GM18868 (cell line): Measurements from ENCODE around the gene CCSER2.

Experiments used
- ATAC-seq: cut with Tn5 transposase; IDR thresholded peaks from one replicate; pipeline ENCODE4 v1.9.1; 2021; ENCODE audit warnings: mild to moderate bottlenecking, moderate library complexity; ENCODE audit not compliant: unreplicated experiment

CCSER2 gene

DNA sequence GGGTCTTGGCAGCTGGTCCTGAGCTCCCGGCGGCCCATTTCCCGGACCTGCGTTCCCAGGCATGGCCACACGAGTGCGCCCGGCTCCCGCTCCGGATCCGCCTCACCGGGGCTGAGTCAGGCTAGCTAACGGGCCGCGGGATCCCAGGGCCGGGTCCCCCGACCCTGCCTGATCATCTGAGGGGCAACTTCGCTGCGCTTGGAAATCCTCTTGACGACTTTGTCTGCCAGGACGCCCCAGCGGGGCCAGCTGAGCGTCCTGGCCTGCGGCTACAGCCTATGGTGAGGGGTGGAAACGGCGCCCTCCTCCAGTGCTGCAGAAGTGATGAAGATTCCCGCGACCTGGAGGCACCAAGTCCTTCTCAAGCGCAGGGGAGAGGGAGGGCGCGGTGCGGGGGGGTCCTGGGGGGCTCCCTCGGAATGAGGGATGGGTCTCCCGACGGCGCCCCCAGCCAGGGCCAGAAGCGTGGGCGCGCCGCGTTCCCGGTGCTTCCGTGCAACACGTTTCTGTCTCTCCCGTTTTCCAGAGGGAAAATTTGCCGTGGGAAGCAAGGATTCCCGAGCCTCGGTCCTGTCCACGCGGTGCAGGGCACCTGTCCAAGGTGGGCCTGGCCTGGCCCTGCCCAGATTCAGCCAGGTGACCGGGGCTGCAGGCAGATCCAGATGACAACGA is 212.4 kb downstream of the CCSER2 start:
- peak; percentile 87 for ATAC-seq

DNA sequence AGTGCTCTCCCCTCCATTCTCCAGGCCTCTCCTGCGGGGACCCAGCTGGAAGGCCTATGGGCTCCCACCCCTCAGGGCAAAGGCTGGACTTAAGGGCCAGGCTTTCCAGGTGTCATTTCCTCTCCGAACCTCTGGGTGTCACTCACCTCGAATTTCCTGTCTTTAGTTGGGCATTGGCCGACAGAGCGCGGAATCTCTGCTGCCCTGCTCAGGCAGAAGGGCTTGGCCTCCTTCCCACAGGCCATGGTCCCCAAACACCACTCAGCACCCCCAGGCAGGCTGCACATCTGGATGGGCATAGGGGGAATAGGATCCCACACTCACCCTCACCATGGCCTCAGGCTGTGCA is 212.9 kb downstream of the CCSER2 start:
- no peak for ATAC-seq

DNA sequence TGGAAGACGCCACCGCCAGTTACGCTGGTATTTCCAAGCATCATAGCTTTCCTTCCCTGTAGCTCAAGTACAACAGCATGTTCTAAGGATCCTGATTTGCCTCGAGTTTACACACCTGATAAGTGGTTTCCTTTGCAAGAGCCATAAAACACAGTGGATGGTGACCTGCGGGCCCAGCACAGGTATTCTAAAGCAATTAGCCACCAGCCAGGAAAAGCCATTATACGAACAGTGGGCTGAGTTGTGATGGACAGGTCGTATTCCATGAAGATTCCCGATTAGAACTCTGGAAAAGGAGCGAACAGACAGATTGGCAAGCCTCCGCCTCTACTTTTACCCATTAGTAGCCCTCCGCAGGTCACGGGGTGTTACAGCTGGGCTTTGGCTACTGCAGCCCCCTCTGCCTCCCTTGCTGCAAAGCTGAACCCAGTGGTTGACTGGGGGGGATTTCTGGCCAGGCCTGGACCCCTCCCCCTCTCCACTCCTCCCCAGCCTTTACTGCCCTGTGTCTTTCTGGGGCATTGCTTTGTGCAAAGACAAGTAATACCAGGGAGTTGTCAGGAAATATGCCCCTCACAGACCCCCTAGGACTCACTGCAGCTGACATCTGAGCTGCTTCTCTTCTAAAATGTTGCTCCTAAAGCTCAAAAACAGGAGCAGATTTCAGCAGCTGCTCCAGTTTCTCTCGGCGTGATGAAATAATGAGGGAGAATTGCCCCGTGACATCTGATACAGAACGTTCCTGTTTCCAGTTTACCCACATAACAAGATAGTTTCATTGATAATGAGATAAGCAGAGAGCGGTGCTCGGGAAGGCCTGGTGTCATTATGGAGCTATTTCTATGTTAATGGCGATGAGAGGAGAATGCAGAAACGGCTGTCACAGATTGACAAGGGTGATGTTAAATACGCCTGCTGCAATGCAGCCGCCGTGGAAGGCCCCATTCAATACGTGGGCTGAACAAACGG is 214.4 kb downstream of the CCSER2 start:
- no peak for ATAC-seq

DNA sequence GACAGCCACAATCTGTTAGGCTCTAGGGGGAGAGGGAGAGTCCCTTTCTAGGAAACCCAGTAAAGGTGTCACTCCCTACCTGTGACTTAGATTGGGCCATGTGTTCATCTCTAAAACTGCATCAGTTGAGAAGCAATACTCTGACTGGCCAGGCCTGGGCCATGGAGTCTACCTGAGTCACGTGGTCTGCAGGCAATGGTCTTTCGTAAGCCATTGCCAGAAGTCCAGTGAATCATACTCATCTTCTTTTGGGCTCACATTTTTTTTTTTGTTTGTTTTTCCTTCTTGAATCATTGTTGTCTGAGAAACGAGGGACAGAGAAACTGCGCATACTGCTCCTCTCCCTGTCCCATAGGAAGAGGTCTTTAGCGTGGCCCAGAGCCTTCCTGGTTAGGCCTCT is 215.6 kb downstream of the CCSER2 start:
- no peak for ATAC-seq

DNA sequence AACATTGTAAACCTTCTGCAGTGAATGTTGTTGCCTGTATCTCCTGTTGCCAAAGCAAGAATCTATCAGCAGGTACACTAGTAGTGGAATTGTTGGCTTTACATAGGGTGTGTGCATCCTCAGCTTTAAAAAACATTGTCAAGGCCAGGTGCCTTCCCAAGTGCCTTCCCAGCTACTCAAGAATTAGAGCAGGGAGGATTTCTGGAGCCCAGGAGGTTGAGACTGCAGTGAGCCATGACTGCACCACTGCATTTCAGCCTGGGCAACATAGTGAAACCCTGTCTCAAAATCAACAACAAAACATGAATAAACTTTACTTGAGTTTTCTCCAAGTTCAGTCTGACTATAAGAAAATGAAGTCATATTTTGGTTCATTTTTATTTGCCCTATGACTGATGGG is 217.3 kb downstream of the CCSER2 start:
- ATAC-seq = no peak

DNA sequence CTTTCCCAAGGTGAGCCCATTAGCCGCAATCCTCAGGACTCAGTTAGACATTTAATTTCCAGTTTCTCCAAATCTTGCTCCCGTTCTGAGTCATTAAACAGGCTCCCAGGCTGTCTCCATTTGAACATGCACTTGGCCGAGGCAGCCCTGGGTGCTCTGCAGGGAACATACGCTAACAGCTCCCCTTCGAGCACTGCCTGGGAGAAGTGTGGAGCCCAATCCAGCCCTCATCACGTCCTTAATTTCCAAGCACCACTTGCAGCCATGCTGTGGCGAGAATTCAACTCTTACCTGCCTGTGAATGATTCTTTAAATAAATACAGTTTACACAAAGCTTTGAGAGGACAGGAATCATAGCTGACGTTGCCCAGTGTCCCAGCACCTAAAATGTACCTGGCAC is 218.2 kb downstream of the CCSER2 start:
- ATAC-seq = no peak

DNA sequence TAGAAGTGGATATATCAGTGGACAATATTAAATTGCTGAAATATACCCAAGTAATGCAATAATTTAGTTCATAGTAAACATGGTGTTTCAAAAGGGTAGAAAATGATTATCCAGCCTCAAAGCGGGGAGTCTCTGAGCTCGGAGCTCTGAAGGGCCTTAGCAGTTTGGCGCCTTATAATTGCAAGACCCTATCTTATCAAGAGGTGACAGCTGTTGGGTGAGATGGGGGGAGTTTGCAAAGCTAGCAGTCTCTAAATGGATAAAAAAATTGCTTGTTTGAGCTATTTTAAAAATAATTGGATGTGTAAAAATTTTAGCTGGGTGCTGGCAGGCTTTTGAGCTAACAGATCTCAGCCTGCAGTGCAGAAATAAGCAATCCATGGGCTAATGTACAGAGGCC is 219.2 kb downstream of the CCSER2 start:
- no peak for ATAC-seq

DNA sequence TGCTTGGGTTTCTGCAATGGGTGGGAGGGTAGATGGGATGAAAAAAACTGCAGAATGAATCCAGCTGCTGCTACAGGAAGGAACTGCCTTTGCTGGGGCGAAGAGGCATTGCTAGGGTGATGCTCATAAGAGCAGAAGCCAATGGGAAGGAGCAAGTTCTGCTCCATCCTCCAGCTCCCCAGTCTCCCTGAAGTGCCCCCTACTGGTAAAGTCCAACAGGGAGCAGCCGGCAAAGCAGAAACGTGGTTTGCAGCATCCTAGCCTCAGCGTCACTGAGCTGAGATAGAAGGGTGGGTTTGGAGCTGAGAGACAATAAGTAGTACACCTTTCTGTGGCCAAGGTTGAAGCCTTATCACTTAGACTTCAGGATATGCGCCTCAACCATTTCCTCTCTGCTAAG is 220.5 kb downstream of the CCSER2 start:
- no peak for ATAC-seq

DNA sequence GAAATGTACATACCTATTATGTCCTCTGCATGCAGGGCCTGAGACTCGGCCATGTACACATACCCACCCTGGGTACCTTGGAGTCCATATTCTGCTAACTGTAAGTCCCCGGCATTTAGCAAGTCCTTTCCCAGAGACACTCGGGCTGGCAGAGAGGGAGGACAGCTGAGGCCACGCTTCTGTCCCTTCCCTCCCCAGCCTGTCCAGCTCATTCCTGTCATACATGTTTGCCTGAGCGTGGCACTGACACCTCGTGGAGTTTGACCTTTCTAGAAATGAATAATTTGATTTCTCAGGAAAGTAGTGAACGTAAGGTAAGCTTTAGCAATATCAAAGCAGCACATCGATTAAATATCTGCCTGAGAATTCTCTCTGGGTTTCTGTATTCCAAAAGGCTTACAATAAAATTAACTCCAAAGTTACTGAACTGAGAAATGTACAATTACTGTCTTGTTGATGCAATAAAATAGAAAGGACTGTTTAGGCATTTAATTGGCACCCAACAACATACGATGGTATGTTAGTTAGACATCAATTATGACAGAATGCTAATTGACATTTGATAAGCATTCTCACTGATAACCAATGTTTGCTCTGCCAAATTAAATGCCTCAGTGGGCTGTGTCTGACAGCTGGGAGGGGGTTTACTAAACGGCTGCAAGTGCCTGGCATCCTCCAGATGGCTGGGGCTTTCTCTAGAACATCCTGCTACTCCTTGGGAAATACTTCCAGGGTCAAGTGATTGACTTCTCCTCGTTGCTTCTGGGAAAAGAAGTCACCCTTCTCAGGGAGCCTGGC is 221.2 kb downstream of the CCSER2 start:
- ATAC-seq = no peak

DNA sequence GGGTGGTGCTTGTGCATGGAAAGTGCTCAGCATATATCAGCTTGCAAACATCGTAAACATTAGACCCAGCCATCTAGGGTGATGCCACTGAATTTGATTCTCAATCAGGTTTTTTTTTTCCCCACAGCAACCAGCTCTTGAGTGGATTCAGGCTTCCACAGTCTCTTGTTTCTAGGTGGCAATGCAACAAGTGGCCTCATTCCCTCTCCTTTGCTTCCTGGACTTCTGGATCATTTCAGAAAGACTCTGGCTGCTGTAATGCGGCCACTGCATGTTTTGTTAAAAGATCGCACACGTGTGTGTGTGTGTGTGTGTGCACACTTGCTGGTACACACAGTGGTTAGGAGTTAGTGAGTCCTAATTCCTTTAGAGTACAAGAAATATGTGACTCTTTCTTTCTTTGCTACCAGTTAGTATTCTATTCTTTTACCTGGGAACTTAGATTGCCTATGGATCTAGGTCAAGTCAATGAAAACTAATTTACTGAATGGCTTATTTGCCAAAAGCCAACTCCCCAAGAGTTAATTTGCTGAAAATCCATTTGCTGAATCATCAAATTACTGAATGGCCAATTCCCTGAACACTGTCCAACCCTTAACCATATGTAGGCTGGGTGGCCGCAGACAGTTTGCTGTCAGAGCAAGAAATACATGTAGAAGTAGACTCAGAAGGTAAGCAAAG is 222.5 kb downstream of the CCSER2 start:
- no peak for ATAC-seq

DNA sequence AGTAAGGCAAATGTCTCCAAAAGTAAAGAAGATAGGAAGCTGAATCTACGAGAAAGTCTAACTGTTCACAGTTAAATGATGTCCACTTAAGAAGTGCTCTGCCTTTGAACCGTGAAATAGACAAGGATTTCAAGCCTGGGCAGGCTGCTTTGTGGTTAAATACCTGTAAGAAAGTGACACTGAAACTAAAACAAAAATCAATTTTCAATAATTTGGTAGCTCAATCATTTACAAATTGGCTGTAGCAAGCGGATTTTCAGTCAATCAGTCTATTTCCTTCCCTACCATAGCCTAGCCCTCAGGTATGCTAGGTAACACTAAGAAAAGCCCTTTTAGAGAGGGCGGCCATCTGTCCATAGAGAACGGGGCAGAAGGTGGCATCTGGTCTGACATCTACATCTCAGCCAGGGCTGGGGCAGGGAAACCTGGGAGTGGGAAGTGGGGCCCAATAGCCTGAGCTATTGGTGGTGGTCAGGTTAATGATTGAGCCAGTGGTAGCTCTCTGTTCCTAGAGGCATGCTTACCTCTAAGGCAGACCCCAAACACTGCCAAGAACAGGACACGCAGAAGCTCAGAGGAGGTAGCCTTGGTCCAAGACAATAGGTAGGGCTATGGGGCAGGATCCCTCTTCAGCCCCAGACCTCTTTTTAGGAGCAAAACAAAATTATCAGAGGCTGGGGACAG is 223.2 kb downstream of the CCSER2 start:
- ATAC-seq = no peak

DNA sequence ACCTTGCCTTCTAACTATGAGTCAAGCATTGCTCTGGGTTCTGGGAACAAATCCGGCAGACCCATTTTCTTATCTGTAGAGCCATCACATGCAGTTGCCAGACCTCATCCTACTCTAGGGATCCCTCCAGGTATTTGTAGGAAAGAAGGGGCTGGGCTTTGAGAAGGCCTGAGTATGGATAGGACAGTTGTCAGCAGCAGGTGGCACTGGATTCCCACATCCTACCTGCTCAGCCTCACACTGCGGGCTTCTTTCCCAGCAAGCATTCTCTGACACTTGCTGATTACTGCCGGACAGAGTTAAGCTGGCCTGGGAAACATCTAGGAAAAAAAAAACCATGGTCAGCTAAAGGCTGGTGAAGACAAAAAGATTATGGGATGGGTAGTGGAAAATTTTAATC is 224.1 kb downstream of the CCSER2 start:
- no peak for ATAC-seq

DNA sequence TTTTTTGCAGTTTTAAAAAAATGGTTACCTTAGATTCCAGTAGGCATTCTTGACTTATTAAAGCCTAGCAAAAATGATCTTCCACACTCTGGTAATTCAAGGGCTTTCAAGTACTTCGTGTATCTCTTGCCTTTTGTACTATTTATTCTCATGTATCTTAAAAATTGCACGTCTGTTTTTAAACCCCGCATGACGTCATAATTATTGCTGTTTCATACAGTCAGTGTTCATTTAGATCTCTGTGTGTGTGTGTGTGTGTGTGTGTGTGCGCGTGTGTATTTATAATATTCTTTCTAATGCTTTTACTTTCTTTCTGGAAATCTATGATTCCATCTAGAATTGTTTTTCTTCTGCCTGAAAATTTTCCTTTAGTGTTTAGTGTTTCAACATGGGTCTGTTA is 234.2 kb downstream of the CCSER2 start:
- ATAC-seq = no peak

DNA sequence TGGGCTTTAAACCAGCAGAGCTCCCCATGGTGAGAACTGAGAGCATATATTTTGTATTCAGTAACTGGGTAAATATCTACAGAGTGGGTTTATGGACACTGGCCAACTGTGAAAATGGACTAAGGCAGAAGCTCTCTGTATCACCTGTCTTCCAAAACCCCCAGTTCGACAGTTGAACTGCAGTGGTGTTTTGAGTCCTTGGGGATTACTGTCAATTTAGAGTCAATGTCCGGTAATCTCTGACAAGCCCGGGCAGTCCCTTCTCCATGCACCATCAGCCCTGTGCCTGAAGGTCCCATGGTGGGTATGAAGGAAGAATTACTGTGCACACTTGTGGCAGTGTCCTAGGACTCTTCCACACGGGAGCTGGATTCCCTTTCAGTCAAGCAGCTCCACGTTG is 235.0 kb downstream of the CCSER2 start:
- peak; percentile 79 for ATAC-seq

DNA sequence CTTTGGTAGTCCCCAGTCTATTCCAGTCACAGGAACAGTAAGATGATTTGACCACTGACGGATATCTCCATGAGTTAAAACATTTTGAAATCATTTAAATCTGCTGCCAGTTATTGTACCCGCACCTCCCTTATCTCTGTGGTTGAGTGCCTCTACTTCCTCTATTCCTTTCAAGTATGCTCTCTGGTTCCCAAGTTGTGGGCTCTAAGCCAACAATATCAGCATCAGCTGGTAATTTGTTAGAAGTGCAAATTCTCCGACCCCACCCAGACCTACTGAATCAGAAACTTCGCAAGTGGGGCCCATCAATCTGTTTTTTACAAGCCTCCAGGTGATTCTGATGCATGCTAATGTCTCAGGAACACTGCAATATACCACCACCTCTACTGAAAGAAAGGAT is 235.5 kb downstream of the CCSER2 start:
- peak; percentile 80 for ATAC-seq

DNA sequence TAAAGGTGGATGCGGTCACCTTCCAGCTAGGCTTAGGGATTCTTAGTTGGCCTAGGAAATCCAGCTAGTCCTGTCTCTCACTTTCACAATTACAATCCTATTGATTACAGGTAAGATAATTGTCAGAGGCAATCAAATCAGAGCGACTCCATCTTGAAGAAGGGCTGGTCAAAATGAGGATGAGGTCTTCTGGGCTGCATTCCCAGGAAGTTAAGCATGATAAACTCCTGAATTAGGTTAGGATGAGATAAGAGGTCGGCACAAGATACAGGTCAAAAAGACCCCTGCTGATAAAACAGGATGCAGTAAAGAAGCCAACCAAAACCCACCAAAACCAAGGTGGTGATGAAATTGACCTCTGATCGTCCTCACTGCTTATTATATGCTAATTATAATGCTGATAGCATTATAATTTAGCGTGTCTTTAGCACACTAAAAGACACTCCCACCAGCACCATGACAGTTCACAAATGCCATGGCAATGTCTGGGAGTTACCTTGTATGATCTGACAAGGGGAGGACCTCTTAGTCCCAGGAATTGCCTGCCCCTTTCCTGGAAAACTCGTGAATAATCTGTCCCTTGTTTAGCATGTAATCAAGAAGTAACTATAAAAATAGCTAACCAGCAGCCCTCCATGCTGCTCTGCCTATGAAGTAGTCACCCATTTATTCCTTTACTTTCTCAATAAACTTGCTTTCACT is 237.6 kb downstream of the CCSER2 start:
- ATAC-seq = no peak

DNA sequence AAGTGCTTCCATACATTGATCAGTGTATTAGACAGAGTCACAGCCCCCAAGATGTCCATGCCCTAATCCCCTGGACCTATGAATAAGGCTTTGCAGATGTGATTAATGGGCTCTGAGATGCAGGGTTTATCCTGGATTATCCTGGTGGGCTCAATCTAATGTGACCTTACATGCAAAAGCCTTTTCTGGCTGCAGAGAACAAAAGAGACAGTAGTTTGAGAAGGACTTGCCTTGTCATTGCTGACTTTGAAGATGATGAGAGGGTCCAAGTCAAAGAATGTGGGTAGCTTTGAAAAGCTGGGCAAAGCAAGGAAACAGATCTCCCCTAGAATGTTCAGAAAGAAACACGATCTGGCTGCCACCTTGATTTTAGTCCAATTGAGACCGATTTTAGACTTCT is 238.7 kb downstream of the CCSER2 start:
- ATAC-seq = no peak
